DND-41 (cell line): Measurements from ENCODE around the gene KLHDC8A.

Source experiments
- ATAC-seq: fragments of 200-7000 bp; cut with Tn5 transposase; 3 replicates; pipeline ENCODE4 v1.9.1; 2021; ENCODE audit warnings: low read depth; ENCODE audit not compliant: insufficient read depth
- DNase-seq: peaks from one replicate; pipeline ENCODE4 v3.0.0-alpha.2; 2020
- H2AFZ ChIP-seq: 2 replicates; pipeline ENCODE4 v1.6.0; 2012; ENCODE audit warnings: low read depth, low read length
- H3K27ac ChIP-seq: 2 replicates; pipeline ENCODE4 v1.5.1; 2012; ENCODE audit warnings: low read length, inconsistent platforms
- H3K27me3 ChIP-seq: fragments of 200-600 bp; sonication (generic); 2 replicates; pipeline ENCODE4 v1.6.0; 2012; ENCODE audit warnings: low read length, mild to moderate bottlenecking, inconsistent platforms; ENCODE audit not compliant: insufficient read depth, poor library complexity
- H3K36me3 ChIP-seq: 2 replicates; pipeline ENCODE4 v1.5.1; 2012; ENCODE audit warnings: low read length, inconsistent platforms; ENCODE audit not compliant: insufficient read depth
- H3K4me1 ChIP-seq: 2 replicates; pipeline ENCODE4 v1.5.1; 2012; ENCODE audit warnings: mild to moderate bottlenecking, low read length; ENCODE audit not compliant: insufficient read depth
- H3K4me2 ChIP-seq: 2 replicates; pipeline ENCODE4 v1.6.0; 2012; ENCODE audit warnings: mild to moderate bottlenecking, moderate library complexity, low read length, inconsistent platforms; ENCODE audit not compliant: insufficient read depth
- H3K4me3 ChIP-seq, 2 experiments: fragments of 200-600 bp in 1 of 2; shearing (Covaris generic) in 1 of 2; 2 replicates each; pipeline ENCODE4 v1.5.1; 2012 to 2016; ENCODE audit warnings: inconsistent platforms in 2 of 2, low read length in 2 of 2, mild to moderate bottlenecking in 2 of 2, low read depth in 1 of 2, moderate library complexity in 1 of 2
- H3K79me2 ChIP-seq: 2 replicates; pipeline ENCODE4 v1.6.0; 2012; ENCODE audit warnings: low read length, inconsistent platforms; ENCODE audit not compliant: insufficient read depth
- H3K9ac ChIP-seq: 2 replicates; pipeline ENCODE4 v1.6.0; 2012; ENCODE audit warnings: low read depth, mild to moderate bottlenecking, inconsistent platforms, low read length, moderate library complexity
- H3K9me3 ChIP-seq: 2 replicates; pipeline ENCODE4 v1.5.1; 2012; ENCODE audit warnings: low read length, moderate library complexity, mild to moderate bottlenecking, inconsistent platforms; ENCODE audit not compliant: insufficient read depth, severe bottlenecking
- H4K20me1 ChIP-seq: 2 replicates; pipeline ENCODE4 v1.6.0; 2012; ENCODE audit warnings: low read length; ENCODE audit not compliant: insufficient read depth
- CTCF ChIP-seq: IDR thresholded peaks from 2 replicates; pipeline ENCODE4 v1.5.1; 2012; ENCODE audit warnings: borderline replicate concordance, low read length, moderate library complexity, mild to moderate bottlenecking; ENCODE audit not compliant: poor library complexity, severe bottlenecking; ENCODE audit errors: extremely low read depth
- EZH2 ChIP-seq: IDR thresholded peaks from 3 replicates; pipeline ENCODE4 v1.6.1; 2012; ENCODE audit warnings: borderline replicate concordance, low read depth, mild to moderate bottlenecking, moderate library complexity, low read length, inconsistent platforms; ENCODE audit not compliant: severe bottlenecking

KLHDC8A gene

GRCh38 chr1:205396967-205397616 is 40.4 kb upstream of the KLHDC8A start:
- H3K9me3 ChIP-seq, result no peaks in the 10 kb centered on the region
- no peaks in the 10 kb centered on the region for H4K20me1 ChIP-seq
- H3K9ac ChIP-seq, result no peak overlapping the region
- H2AFZ ChIP-seq, result no peak overlapping the region
- H3K4me3 ChIP-seq, result no peak overlapping the region
- H3K79me2 ChIP-seq, result no peaks in the 10 kb centered on the region
- DNase-seq, result no peak
- H3K4me2 ChIP-seq, result no peak overlapping the region
- H3K4me1 ChIP-seq, result no peaks in the 10 kb centered on the region
- H3K27me3 ChIP-seq, result peaks cover 14% of the 10 kb centered on the region
- TF ChIP-seq EZH2 (no peak), CTCF (peak; percentile 58)
- ATAC-seq, result no peak
- no peak overlapping the region for H3K27ac ChIP-seq
- no peaks in the 10 kb centered on the region for H3K36me3 ChIP-seq

- H3K36me3 ChIP-seq, result no peaks in the 10 kb centered on the region
- no peak overlapping the region for H3K9ac ChIP-seq
- H3K4me3 ChIP-seq, result no peak overlapping the region
- H3K4me2 ChIP-seq, result no peak overlapping the region
- no peaks in the 10 kb centered on the region for H3K4me1 ChIP-seq
- no peaks in the 10 kb centered on the region for H4K20me1 ChIP-seq
- H3K27ac ChIP-seq, result no peak overlapping the region
- H3K27me3 ChIP-seq, result peaks cover 14% of the 10 kb centered on the region
- ATAC-seq (no peak), DNase-seq (no peak)
- no peaks in the 10 kb centered on the region for H3K9me3 ChIP-seq
- no peak overlapping the region for H2AFZ ChIP-seq
- TF ChIP-seq EZH2 (no peak), CTCF (no peak)
- no peaks in the 10 kb centered on the region for H3K79me2 ChIP-seq
Measured at GRCh38 chr1:205395616-205396015, 38.9 kb upstream of the KLHDC8A start.

DNA sequence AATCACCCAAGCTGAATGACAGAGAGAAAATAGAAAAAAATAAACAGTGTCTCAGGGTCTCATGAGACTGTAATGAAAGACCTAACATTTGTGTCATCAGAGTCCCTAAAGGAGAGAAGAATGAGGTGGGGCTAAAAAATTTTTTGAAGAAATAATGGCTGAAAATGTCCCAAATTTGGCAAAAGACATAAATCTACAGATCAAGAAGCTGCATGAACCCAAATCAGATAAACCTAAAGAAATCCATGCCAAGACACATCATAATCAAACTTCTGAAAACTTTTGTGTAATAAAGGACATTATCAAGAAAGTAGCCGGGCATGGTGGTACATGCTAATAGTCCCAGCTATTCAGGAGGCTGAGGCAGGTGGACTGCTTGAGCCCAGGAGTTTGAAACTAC is 35.9 kb upstream of the KLHDC8A start:
- H3K9ac ChIP-seq, result no peak overlapping the region

More for the DNA sequence above, 35.9 kb upstream of the KLHDC8A start:
- no peaks in the 10 kb centered on the region for H4K20me1 ChIP-seq
- no peaks in the 10 kb centered on the region for H3K36me3 ChIP-seq
- no peak for ATAC-seq
- H3K27ac ChIP-seq, result no peak overlapping the region
- H2AFZ ChIP-seq, result no peak overlapping the region
- no peak overlapping the region for H3K4me3 ChIP-seq
- no peaks in the 10 kb centered on the region for H3K4me1 ChIP-seq
- TF ChIP-seq CTCF, result no peak
- no peak for TF ChIP-seq EZH2
- no peaks in the 10 kb centered on the region for H3K79me2 ChIP-seq
- DNase-seq, result no peak
- H3K9me3 ChIP-seq, result no peaks in the 10 kb centered on the region
- no peak overlapping the region for H3K4me2 ChIP-seq
- peaks cover 10% of the 10 kb centered on the region for H3K27me3 ChIP-seq
